Activated CD4-positive, alpha-beta T cell treated with anti-CD3 and anti-CD28 coated beads, Interleukin-2, Interleukin-6, amounts not matched to agents 100 ng/mL and 50 ng/mL, durations not matched to agents 16 hours and 8 hours (primary cell): ENCODE data around the gene SATB2.
A peak's percentile ranks its signal among the peaks of the same experiment; 100 is the strongest.

Experiments used
- DNase-seq: peaks from one replicate; pipeline ENCODE4 v3.0.0-alpha.2; 2020

Gene SATB2

DNA sequence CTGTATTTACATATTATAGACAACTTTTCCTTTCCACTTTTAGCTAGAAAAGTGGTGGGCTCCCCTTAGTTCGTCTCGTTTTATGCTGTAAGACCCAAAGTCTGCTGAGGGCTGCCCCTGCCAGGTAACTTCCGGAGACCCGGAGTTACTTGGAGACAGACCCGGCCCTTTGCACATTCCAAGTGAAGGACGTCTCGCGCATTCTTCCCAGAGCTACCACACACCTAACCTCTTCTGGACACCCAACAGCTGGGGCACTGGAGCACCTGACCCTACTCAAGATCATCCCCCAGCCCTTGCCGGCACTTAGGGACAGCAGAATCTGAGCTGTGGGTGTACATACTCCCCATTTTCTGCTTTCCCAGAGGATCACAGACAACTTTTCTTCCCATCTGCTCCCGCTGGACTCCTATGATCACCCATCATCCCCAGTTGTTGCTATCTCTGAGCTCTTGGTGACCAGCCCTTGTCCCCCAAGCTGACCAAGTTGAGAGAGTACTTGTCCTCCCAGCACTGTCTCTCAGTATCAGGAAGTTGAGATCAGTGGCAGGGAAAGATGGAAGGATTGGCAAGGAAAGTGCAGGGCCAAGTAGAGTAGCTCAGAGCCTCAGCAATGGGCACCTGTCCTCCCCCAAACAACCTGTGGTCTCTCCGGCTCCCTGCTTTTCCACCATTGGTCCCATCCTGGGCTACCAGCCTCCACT lies 8.4 kb upstream of the SATB2 start:
- no peak for DNase-seq

- DNase-seq: no peak
Observed at GRCh38 chr2:199465390-199465789, 7.7 kb upstream of the SATB2 start.

DNA sequence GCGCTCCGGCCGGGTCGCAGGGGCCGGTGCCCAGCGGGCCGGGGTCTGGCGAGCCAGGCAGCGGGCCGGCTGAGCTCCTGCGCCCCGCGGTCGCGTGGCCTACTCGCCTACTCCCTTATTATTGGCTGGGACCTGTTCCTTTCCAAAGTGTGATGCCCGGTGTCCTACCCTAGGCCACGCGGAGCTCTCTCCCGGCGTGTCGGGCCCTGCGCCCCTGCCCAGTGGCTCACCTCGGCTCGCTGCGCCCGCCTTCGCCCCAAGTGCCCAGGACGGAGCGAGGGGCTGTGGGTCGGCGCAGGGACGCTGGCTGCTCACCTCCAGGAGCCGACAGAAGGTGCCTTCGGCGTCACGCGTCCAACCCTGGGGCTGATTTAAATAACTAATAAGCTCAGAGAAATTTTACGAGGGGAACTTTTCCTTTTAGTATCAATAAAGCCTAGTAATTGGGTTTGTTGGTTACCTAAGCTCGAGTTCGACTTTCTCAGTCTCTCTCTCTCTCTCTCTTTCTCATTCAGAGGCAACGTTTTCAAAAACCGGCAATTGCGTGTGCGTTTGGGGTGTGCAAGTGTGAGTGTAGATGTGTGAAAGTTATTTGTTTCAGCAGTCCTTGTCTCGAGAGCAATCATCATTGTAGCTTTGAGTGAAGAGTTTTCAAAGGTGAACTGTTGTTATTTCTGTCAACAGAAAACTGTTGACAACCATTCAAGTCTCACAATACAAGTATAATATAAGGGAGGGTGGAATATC lies 7.0 kb upstream of the SATB2 start:
- DNase-seq: no peak

DNA sequence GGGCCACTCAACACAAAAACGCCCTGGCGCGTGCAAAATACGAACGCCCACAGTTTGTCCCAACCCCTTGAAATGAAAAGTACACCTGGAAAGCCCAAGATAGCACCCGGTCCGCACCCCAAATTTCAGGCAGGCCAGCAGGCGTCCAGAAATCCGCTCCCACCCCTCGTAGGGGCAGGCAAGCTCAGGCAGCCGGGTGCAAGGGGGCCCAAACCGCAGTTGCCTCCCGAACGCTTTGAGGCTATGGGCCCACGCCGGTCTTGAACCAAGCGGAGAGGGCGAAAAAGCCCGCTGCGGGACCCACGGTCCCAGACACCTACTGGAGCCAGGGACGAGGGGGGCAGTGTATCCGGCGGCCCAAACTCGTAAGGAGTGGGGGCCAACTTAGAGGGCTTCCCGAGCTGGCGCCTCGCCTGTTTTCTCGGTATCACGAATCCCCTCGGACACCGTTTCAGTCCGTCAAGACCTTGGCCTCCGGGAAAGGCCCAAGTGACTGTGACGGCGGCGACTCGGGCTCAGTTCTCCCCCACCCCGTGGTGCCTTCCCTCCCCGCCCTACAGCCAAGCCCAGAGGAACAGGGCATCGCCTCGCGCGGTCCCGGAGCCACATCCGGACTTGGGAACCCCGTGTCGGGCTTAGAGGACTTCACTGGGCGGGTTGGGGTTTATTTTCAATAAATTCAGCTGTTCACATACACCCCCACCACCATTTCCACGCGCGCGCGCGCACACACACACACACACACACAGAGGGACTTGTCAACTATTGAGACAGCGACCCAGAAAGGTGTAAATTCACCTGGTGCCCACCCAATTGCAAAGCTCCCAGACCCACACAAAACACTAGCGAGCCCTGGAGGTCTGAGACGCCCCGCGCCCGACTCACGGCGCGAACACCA lies 6.2 kb upstream of the SATB2 start:
- DNase-seq: no peak

- peak; percentile 74 for DNase-seq
Observed at GRCh38 chr2:199462956-199463692, 5.4 kb upstream of the SATB2 start.

DNA sequence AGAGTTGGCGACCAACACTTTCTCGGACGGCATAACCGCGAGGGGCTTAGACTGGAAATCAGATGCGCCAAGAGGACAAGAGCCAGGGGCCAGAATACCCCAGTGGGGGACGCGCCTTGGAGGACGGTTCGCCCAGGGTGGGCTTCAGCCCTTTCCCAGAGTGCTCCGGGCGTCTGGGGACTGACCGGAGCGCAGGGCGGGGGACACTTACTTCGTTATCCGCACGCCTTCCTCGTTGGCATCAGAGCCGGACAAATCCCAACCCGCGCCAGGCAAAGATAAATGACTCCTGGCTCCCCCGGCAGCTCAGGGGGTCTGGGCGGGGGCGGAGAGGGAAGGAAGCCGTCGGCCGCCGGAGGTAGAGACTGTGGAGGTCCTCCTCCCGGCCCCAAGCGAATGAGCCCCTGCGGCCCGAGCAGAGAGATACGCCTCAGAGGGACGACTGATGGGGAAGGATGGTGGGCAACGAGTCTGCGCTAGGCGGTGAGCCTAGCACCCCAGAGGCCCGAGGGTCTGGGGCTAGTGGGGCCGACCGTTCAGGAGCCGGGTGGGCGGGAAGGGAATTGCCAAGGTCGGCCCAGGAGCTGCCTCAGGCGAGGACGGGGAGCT lies 4.7 kb upstream of the SATB2 start:
- no peak for DNase-seq

GRCh38 chr2:199461711-199462346 lies 4.1 kb upstream of the SATB2 start:
- DNase-seq: no peak

DNA sequence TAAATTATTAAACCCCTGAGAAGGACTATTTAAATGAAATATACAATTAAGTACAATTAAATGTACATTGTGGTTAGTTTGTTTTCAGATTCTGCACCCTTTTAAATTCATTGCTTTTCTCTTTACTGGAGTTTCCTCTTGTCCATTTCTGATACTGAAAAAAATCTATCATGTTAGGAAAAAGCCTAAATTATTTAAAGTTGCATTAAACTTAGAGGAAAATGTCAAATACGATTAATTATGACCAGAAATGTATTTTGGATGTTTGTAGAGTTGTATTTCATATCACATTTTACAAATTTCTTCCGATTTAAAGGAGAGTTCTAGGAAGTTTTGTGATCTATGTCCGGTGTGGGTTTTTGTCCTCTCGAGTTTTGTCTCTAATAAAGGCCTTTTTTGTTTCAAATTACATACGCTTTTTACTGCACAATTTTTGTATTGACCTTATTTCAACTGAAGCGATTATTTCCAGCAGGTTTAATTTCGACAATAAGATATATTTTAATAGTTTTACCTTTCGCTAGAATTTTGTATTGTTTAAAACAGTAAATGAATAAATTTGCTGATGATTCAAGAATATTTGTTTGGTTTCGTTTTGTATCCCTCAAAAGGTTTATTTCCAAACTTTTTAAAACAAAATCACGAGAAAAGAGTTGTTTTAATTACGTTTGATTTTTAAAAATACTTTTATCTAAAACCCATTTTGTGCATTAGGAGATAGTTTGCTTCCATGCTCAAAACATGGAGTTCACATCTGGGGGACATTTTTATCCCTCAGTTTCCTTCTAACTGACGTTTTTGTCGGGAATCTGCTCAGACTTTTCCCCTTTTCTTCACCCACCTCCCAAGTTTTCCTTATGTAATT lies 3.3 kb upstream of the SATB2 start:
- no peak for DNase-seq

DNA sequence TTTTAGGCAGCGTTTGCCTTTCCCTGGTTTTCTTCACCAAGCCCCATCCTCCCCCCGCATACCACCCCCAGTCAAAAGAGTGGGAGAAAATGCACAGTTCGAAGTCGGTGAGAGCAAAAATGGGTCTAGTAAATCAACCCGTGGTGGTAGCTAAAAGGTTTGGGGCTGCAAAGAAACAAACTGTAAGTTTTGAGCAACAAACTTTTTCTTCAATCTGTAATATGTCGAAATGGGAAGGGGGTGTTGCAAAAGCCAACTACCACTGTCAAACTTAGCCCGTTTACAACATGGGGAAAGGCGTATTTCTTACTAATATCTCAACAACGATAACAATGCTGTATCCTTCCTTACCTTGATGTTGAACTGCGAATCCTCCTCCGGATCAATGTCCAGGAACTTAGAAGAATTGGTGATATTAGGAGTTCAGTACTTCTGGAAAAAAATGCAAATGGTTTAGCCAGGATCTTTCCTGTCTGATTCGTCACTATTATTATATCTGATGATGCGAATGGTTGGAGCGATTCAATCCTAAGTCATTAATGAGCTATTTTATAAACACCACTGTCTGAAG lies 2.4 kb upstream of the SATB2 start:
- no peak for DNase-seq

- DNase-seq: peak; percentile 74
Observed at GRCh38 chr2:199459286-199460100, 1.8 kb upstream of the SATB2 start.

- peak; percentile 28 for DNase-seq
Observed at GRCh38 chr2:199458806-199459285, 1.1 kb upstream of the SATB2 start.

- peak; percentile 35 for DNase-seq
Observed at GRCh38 chr2:199458009-199458805, 468 bp upstream of the SATB2 start.

DNA sequence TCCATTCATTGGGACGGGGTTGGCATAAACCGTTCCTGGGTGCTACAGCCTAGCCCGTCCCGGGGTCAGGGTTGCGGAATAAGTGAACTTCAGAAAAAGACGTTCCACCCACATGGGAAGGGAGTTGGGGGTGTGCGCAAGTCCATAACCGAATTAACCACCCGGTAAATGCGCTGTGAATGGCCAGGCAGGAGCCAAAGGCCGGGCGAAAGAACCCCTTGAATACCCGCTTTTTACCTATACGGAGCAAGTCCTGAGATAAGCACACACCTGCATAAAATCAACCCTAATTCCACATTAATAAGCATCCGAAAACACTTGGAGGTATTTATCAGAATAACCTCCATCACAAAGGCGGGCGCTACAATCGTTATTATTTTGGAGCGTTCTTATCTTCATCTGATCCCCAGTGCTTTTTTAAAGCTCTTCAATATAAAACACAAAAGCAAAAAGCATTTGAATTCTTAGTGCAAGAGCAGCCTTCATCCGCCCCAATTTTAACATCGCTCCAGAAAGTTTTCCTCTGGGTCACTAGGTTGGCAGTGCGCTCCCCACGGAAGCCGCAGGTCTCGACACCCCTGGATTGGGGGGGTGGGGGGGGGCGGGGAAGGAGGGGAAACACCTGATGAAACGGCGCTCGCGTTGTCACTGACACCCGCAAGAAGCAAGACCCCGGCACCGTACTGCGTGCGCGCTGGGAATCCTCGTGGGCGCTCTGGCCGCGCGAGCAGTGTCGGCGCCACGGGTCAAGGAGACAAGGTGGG lies 1.2 kb downstream of the SATB2 start:
- no peak for DNase-seq

DNA sequence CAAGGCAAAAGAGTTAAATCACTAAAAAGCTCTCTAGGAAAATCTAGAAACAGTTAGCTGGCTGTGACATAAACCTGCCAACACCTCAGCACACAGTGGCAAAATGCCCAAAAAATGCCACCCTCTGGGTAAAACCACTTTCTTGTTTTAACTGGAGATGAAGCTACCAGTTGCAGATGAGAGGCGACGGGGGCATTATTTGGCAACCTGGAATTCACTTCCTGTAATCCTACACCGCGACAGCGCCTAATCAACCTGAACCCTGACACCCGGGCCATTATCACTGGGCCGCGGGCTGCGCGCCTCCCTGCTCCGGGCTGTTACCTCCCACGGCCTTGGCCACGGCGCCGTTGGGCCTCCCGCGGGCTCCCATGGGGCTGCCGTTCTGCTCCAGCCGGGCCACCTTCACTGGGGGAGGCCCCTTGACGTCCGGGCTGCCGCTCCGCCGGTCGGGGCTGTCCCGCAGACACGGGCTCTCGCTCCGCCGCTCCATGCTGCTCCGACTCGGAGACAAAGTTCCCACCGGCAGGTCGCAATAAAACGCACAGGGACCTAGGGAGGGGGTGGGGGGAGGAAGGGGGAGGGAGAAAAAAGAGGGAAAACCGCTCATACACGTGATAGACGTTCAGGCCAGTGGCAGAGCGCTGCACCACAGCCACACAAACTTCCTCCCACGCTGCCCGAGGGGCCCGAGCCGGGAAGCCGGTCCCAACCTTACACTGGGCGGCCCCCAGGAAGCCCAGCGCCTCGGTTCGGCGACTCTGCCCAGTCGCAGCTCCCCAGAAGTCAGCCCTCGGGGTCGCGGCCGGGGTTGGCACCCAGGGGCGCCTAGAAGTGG lies 2.0 kb downstream of the SATB2 start:
- no peak for DNase-seq

GRCh38 chr2:199455210-199455544 lies 2.6 kb downstream of the SATB2 start:
- DNase-seq: no peak

- no peak for DNase-seq
Observed at GRCh38 chr2:199452991-199453379, 4.8 kb downstream of the SATB2 start.
